Renal pelvis (tissue), 4 donors: ENCODE results near the gene MEX3D. TPM values are rescaled to one million over a fixed set of nuclear protein-coding genes. Genes with fewer than 3 reads are reported as not detected.

Source experiments
- DNase-seq: peaks from one replicate; pipeline ENCODE4 v3.0.0-alpha.2; 2013
- polyA plus RNA-seq, 3 donors: library from polyadenylated mRNA; unstranded; fragments of 120-200 nt; gene quantifications; one replicate each; pipeline ENCODE4 v1.2.1, GENCODE V29; 2013; ENCODE audit not compliant: insufficient read length in 3 of 3

The MEX3D gene
- polyA plus RNA-seq, 3 donors = 23.9 to 39.8 (median 33.3) TPM

DNA sequence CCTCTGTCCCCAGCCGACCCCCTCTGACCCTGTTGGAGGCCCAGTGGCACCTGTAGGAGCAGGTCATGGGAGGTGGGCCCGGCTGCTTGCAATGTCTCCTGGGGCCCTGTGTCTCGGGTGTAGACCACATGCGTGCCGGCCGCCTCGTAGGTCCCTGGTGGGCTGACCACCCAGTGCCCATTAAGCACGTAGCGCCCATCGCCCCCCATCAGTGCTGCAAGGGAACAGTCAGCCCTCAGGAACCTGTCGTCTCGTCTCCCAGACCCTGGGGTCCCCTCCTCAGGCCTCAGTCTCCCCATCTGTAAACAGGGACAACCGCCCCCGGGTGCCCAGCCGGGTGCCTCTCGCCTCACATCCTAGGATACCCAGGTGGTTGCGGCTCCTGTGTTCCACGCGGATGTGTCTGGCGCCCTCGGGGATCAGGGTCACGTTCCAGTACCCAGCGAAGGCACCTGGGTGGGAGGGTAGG is 60.9 kb downstream of the MEX3D start:
- no peak for DNase-seq

DNA sequence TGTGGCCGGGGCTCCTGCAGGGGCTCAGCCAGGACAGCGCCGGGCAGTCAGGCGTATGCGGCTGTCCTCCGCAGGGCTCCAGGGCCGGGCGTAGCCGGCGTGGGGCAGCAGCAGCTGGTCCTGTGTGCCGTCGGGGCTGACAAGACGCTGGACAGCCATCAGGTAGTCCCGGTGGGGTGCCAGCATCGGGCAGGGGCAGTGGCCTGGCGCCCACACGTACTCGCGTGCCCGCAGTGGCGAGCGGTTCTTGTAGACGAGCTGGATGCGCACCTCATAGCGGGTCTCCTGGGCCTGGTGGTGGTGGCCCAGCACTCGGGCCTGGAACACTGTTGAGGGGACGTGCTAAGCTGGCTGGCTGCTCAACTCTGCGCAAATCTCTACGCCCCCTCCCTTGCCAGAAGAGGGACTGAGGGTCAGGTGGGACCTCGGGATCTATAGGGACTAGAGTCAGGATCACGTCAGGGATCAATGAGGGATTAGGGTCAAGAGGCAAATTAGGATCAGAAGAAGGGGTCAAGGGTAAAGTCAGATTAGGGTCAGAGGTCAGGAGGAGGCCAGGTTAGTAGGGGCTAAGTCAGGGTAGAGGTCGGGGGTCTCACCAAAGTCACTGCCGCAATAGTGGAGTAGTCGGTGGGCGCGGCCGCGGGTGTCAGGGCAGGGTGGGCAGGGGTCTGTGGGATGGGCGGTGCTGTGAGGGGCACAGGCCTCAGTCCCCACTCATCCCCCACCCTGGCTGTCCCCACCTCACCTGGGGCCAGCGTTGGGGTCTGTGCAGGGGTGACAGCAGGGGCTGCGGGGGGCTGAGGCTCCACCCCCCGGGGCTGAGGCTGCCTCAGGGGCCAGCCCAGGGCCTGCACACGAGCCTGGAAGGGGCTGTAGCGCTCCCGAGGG is 61.9 kb downstream of the MEX3D start:
- no peak for DNase-seq

DNA sequence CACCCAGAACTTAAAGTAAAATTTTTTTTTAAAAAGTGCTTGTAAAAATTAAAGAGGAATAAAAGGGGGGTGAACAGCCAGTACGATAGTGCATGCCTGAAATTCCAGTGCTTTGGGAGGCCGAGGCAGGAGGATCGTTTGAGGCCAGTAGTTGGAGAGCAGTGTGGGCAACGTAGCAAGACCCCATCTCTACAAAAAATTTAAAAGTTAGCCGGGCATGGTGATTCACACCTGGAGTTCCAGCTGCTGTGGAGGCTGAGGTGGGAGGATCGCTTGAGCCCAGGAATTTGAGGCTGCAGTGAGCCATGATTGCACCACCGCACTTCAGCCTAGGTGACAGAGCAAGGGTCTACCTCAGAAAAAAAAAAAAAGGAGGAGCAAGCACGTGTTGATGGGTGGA is 63.1 kb downstream of the MEX3D start:
- no peak for DNase-seq

Other genes with a start within 250 kb of the MEX3D start
- 10 to 100 TPM; 76.0 to 98.5 (median 94.2) TPM for gene NDUFS7, start 184.4 kb downstream of the MEX3D start, polyA plus RNA-seq
- gene GAMT, start 166.8 kb downstream of the MEX3D start, polyA plus RNA-seq = 10 to 100 TPM; 31.5 to 42.9 (median 42.9) TPM
- gene DAZAP1, start 160.7 kb downstream of the MEX3D start, polyA plus RNA-seq = 10 to 100 TPM; 85.2 to 99.4 (median 98.2) TPM
- 100 to 1,000 TPM; 716 to 925 (median 791) TPM for gene RPS15, start 129.9 kb downstream of the MEX3D start, polyA plus RNA-seq
- gene APC2, start 118.2 kb downstream of the MEX3D start, polyA plus RNA-seq = 1 to 10 TPM; 1.3 to 1.9 (median 1.7) TPM
- 10 to 100 TPM; 29.1 to 39.1 (median 32.8) TPM for gene C19orf25, start 89.1 kb downstream of the MEX3D start, polyA plus RNA-seq
- 1 to 10 TPM; 8.2 to 9.8 (median 8.6) TPM for gene PCSK4, start 78.0 kb downstream of the MEX3D start, polyA plus RNA-seq
- gene REEP6, start 77.1 kb downstream of the MEX3D start, polyA plus RNA-seq = 10 to 100 TPM; 24.2 to 33.2 (median 26.3) TPM
- 1 to 10 TPM in 1 of 3 donors, under 1 TPM in 2; 0.47 to 1.4 (median 0.78) TPM for gene ADAMTSL5, start 55.3 kb downstream of the MEX3D start, polyA plus RNA-seq
- under 1 TPM; 0.20 to 0.46 (median 0.31) TPM for gene PLK5, start 44.2 kb downstream of the MEX3D start, polyA plus RNA-seq
- gene MBD3, start 24.5 kb upstream of the MEX3D start, polyA plus RNA-seq = 10 to 100 TPM; 70.0 to 83.4 (median 82.8) TPM
- gene UQCR11, start 37.1 kb upstream of the MEX3D start, polyA plus RNA-seq = 100 to 1,000 TPM in 2 of 3 donors, 10 to 100 TPM in 1; 99.6 to 131 (median 127) TPM
- 100 to 1,000 TPM in 2 of 3 donors, 10 to 100 TPM in 1; 92.2 to 125 (median 123) TPM for gene TCF3, start 84.3 kb upstream of the MEX3D start, polyA plus RNA-seq
- under 1 TPM; 0.03 to 0.05 (median 0.04) TPM for gene ONECUT3, start 185.2 kb upstream of the MEX3D start, polyA plus RNA-seq
- 1 to 10 TPM in 1 of 3 donors, under 1 TPM in 2; 0.58 to 1.0 (median 0.83) TPM for gene ATP8B3, start 244.0 kb upstream of the MEX3D start, polyA plus RNA-seq